B cell (primary cell): ENCODE data around the gene SCOC. TPM values are rescaled to one million over a fixed set of nuclear protein-coding genes. Genes with fewer than 3 reads are reported as not detected.
A peak's percentile ranks its signal among the peaks of the same experiment; 100 is the strongest.

Experiments
- ATAC-seq: fragments of 200-7000 bp; cut with Tn5 transposase; one replicate; pipeline ENCODE4 v1.10.0; 2021; ENCODE audit warnings: low read depth, mild to moderate bottlenecking, moderate number of reproducible peaks, moderate library complexity
- CTCF ChIA-PET: fragments of 350-600 bp; sonication (Branson Sonifier 250); formaldehyde crosslinking; loops from one replicate; lab custom pipeline; 2021; ENCODE audit warnings: antibody characterized with exemption, inconsistent platforms; lab: Charles Lee
- POLR2A ChIA-PET: fragments of 350-600 bp; sonication (Branson Sonifier 250); formaldehyde crosslinking; loops from one replicate; lab custom pipeline; 2021; ENCODE audit warnings: antibody characterized with exemption; lab: Charles Lee
- DNase-seq: peaks from one replicate; pipeline ENCODE4 v3.0.0; 2013
- H2AFZ ChIP-seq: 2 replicates; pipeline ENCODE4 v1.6.1; 2012; ENCODE audit warnings: mild to moderate bottlenecking, low read depth, low read length; ENCODE audit not compliant: insufficient read depth, poor library complexity, severe bottlenecking
- H3K27ac ChIP-seq, 2 donors: 1 replicate in 1 of 2; 2 replicates in 1 of 2; pipeline ENCODE4 v1.5.1; 2012 to 2013; ENCODE audit warnings: low read length in 2 of 2, mild to moderate bottlenecking in 2 of 2, moderate library complexity in 1 of 2
- H3K27me3 ChIP-seq, 4 experiments: fragments of 200-600 bp in 1 of 4; sonication (generic) in 1 of 4; replicated peaks in 1 of 4; 1 replicate in 2 of 4; 2 replicates in 2 of 4; pipeline versions ENCODE4 v1.6.1 to v1.7.0; 2013 to 2016; ENCODE audit warnings: low read length in 3 of 4, mild to moderate bottlenecking in 2 of 4, mixed read lengths in 1 of 4, moderate library complexity in 1 of 4; ENCODE audit not compliant: insufficient read depth in 4 of 4, control insufficient read depth in 3 of 4; ENCODE audit errors: control extremely low read depth in 1 of 4
- H3K36me3 ChIP-seq, 2 experiments: replicated peaks in 1 of 2; 1 replicate in 1 of 2; 2 replicates in 1 of 2; pipeline versions ENCODE4 v1.6.1 to v1.7.1; 2013; ENCODE audit warnings: low read length in 1 of 2; ENCODE audit not compliant: insufficient read depth in 2 of 2, control insufficient read depth in 1 of 2; ENCODE audit errors: control extremely low read depth in 1 of 2, extremely low read depth in 1 of 2
- H3K4me1 ChIP-seq, 2 donors: fragments of 200-600 bp in 1 of 2; sonication (generic) in 1 of 2; 1 replicate in 1 of 2; 2 replicates in 1 of 2; pipeline versions ENCODE4 v1.5.1 to v1.6.1; 2013 to 2017; ENCODE audit warnings: low read length in 2 of 2; ENCODE audit not compliant: control insufficient read depth in 2 of 2, insufficient read depth in 2 of 2
- H3K4me2 ChIP-seq: replicated peaks from 2 replicates; pipeline ENCODE3; 2012; ENCODE audit warnings: mild to moderate bottlenecking, low read depth, low read length; ENCODE audit not compliant: poor library complexity, severe bottlenecking
- H3K4me3 ChIP-seq, 5 experiments: fragments of 200-600 bp in 1 of 5; sonication (generic) in 1 of 5; 1 replicate in 3 of 5; 2 replicates in 2 of 5; pipeline versions ENCODE4 v1.5.1 to v1.7.0; 2011 to 2016; ENCODE audit warnings: low read length in 4 of 5, mild to moderate bottlenecking in 4 of 5, low read depth in 2 of 5, control low read depth in 1 of 5, moderate library complexity in 1 of 5; ENCODE audit not compliant: insufficient read depth in 1 of 5; ENCODE audit errors: control extremely low read depth in 1 of 5, extremely low read depth in 1 of 5
- H3K79me2 ChIP-seq: fragments of 200-600 bp; sonication (generic); one replicate; pipeline ENCODE4 v1.6.0; 2016; ENCODE audit warnings: low read length; ENCODE audit not compliant: control insufficient read depth, insufficient read depth
- H3K9ac ChIP-seq: fragments of 200-600 bp; sonication (generic); 2 replicates; pipeline ENCODE4 v1.6.1; 2017; ENCODE audit warnings: mild to moderate bottlenecking, low read length, moderate library complexity
- H3K9me3 ChIP-seq, 3 donors: one replicate each; pipeline versions ENCODE4 v1.6.1 to v1.7.1; 2013; ENCODE audit warnings: low read length in 2 of 3; ENCODE audit not compliant: control insufficient read depth in 2 of 3, insufficient read depth in 1 of 3; ENCODE audit errors: control extremely low read depth in 1 of 3
- H4K20me1 ChIP-seq: 2 replicates; pipeline ENCODE4 v1.6.0; 2012; ENCODE audit warnings: mild to moderate bottlenecking, low read length; ENCODE audit not compliant: insufficient read depth, control insufficient read depth, poor library complexity, severe bottlenecking
- H3K27ac Mint-ChIP-seq: one replicate; pipeline ENCODE4 v1.8.0; 2021; ENCODE audit warnings: mixed read lengths
- H3K27me3 Mint-ChIP-seq: one replicate; pipeline ENCODE4 v1.8.0; 2021; ENCODE audit warnings: mixed read lengths
- H3K4me1 Mint-ChIP-seq: one replicate; pipeline ENCODE4 v1.8.0; 2021; ENCODE audit warnings: mixed read lengths
- H3K4me3 Mint-ChIP-seq: one replicate; pipeline ENCODE4 v1.8.0; 2021; ENCODE audit warnings: mixed read lengths
- H3K9me3 Mint-ChIP-seq: one replicate; pipeline ENCODE4 v1.8.0; 2022; ENCODE audit warnings: mixed read lengths; ENCODE audit not compliant: insufficient read depth
- EZH2 ChIP-seq: IDR thresholded peaks from 2 replicates; pipeline ENCODE4 v1.6.1; 2012; ENCODE audit warnings: borderline replicate concordance, low read depth, mild to moderate bottlenecking, moderate library complexity, low read length; ENCODE audit not compliant: insufficient read depth, poor library complexity, severe bottlenecking
- WGBS: methylation state at CpG from one replicate; pipeline ENCODE4 v1.1.5; 2013; ENCODE audit warnings: missing lambda C conversion rate; ENCODE audit not compliant: insufficient coverage; 5-methylcytosine and 5-hydroxymethylcytosine counted together
- intact Hi-C: fragments of 100-400 bp; cut with micrococcal nuclease; formaldehyde crosslinking; loops from one replicate; pipeline ENCODE4 v1.10.0; 2022
- polyA plus RNA-seq: library from polyadenylated mRNA; depleted of rRNA; stranded (reverse); fragments of >200 nt; gene quantifications from 2 replicates; pipeline ENCODE4 v1.2.3, GENCODE V29; 2012
- total RNA-seq, 2 donors: library from RNA; stranded (reverse); fragments of 120-200 nt in 1 of 2; gene quantifications; 1 replicate in 1 of 2; 2 replicates in 1 of 2; pipeline versions ENCODE4 v1.2.3 to v1.2.4, GENCODE V29; 2013 to 2022
- TF ChIP-seq, protein P1 (sequence below): fragments of 200-600 bp; IDR thresholded peaks from one replicate; pipeline ENCODE4 v1.8.0; 2022; ENCODE audit warnings: antibody characterized with exemption, mild to moderate bottlenecking

Gene SCOC
- total and polyA plus RNA-seq, 2 donors (not counting 1 experiment from before 2014, with no cell fraction given): 4.6 to 18.4 TPM

DNA sequence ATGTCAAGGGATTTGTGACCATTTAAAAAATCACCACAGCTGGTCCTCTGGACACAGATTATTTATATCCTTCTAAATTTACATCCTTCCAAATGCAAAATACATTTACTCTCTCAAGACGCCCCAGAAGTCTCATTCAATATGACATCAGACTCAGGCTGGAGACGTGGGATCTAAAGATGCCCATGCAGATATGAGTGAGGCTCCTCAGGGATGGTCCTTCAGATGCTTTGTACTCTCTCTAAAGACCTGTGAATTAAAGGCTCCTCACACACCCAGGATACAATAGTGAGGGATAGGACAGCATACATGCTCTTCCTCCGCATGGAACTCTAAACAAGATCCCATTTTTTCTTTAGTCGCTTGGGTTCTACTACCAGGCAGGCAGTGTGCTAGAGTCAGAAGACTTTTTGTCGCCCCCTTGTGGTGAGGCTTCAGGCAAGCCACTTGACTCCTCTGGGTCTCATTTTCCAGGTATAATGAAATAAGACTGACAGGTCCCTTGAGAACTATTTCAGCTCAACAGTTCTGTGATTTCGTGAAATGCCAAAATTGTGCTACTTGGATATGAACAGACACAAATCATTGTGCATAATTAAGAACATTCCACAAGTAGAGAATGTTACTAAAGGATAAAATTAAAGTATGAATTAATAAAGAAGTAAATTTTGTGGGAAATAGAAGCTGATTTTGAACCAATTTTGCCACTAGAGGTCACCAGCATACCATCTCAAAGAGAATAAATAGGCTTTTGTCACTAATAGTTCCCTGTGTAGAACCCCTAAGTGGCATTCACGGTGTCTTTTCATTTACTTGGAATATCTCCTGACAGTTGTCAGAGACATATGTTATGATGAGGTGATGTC is 13.7 kb upstream of the SCOC start:
- Histone ChIP-seq H3K4me2 (peak overlapping the region; percentile 17), H2AFZ (no peak overlapping the region), H4K20me1 (no peaks in the 10 kb centered on the region), H3K9me3 (peaks cover 0 to 2% (median 0%) of the 10 kb centered on the region in 3 donors), H3K4me1 (peaks cover 0 to 3% of the 10 kb centered on the region in 2 donors), H3K9ac (no peak overlapping the region), H3K27me3 (peaks cover 0 to 2% (median 0%) of the 10 kb centered on the region in 4 experiments), H3K79me2 (no peaks in the 10 kb centered on the region), H3K36me3 (no peaks in the 10 kb centered on the region), H3K27ac (no peak overlapping the region), H3K4me3 (no peak overlapping the region)
- WGBS: 40% methylated on average over 2 of the region's 7 CpGs
- TF ChIP-seq, protein P1, sequence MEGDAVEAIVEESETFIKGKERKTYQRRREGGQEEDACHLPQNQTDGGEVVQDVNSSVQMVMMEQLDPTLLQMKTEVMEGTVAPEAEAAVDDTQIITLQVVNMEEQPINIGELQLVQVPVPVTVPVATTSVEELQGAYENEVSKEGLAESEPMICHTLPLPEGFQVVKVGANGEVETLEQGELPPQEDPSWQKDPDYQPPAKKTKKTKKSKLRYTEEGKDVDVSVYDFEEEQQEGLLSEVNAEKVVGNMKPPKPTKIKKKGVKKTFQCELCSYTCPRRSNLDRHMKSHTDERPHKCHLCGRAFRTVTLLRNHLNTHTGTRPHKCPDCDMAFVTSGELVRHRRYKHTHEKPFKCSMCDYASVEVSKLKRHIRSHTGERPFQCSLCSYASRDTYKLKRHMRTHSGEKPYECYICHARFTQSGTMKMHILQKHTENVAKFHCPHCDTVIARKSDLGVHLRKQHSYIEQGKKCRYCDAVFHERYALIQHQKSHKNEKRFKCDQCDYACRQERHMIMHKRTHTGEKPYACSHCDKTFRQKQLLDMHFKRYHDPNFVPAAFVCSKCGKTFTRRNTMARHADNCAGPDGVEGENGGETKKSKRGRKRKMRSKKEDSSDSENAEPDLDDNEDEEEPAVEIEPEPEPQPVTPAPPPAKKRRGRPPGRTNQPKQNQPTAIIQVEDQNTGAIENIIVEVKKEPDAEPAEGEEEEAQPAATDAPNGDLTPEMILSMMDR: peak; percentile 98
- no peak for TF ChIP-seq EZH2
- Mint-ChIP-seq H3K27ac (no peak overlapping the region), H3K27me3 (peaks cover 12% of the 10 kb centered on the region), H3K9me3 (no peaks in the 10 kb centered on the region), H3K4me1 (peaks cover 7% of the 10 kb centered on the region), H3K4me3 (no peak overlapping the region)
- ChIA-PET POLR2A (interaction anchor here (1.2 kb wide), 1 partner anchor 235 kb away, joined by 4 read pairs; no protein-coding TSS in a partner anchor), CTCF (interaction anchor here (0.5 to 8.7 kb wide), 75 partner anchors 8 to 925 kb away, joined by 3 to 154 read pairs (median 4); partner anchors contain the start of genes CLGN, ELMOD2, MGST2 and SCOC)
- intact Hi-C loops: loop anchor here (1.0 kb wide), 4 partner anchors 14 to 625 kb away; partner anchors contain the start of gene SCOC
- DNase-seq (peak; percentile 84), ATAC-seq (peak; percentile 90)
